Mesothelial cell of epicardium (in vitro differentiated cells): Measurements from ENCODE around the gene VIM. TPM values are rescaled to one million over a fixed set of nuclear protein-coding genes. Genes with fewer than 3 reads are reported as not detected.
A peak's percentile ranks its signal among the peaks of the same experiment; 100 is the strongest.

ENCODE experiments used
- DNase-seq, 2 experiments: peaks; one replicate each; pipeline ENCODE4 v3.0.0; 2021; ENCODE audit warnings: low spot score in 2 of 2; ENCODE audit not compliant: unreplicated experiment in 2 of 2
- H3K27ac Mint-ChIP-seq: 2 replicates; pipeline ENCODE4 v1.8.0; 2021; ENCODE audit warnings: mixed read lengths
- H3K27me3 Mint-ChIP-seq: 2 replicates; pipeline ENCODE4 v1.8.0; 2021; ENCODE audit warnings: low read depth, mixed read lengths
- H3K36me3 Mint-ChIP-seq: 2 replicates; pipeline ENCODE4 v1.8.0; 2021; ENCODE audit warnings: mixed read lengths
- H3K4me1 Mint-ChIP-seq: 2 replicates; pipeline ENCODE4 v1.8.0; 2021; ENCODE audit warnings: mixed read lengths
- H3K4me3 Mint-ChIP-seq: 2 replicates; pipeline ENCODE4 v1.8.0; 2021; ENCODE audit warnings: mild to moderate bottlenecking, moderate library complexity, mixed read lengths
- H3K9me3 Mint-ChIP-seq: 2 replicates; pipeline ENCODE4 v1.8.0; 2021; ENCODE audit warnings: mixed read lengths
- CTCF ChIP-seq: fragments of 200-600 bp; sonication (generic); IDR thresholded peaks from one replicate; pipeline ENCODE4 v1.5.0; 2021; ENCODE audit warnings: antibody characterized with exemption; ENCODE audit not compliant: unreplicated experiment
- total RNA-seq: library from RNA; stranded (reverse); gene quantifications from 3 replicates; pipeline ENCODE4 v1.2.1, GENCODE V29; 2021

Gene VIM
- total RNA-seq, 1 donor from 2014 or later, result 1,481 TPM

- Mint-ChIP-seq H3K27me3 (no peaks in the 10 kb centered on the region), H3K4me3 (no peak overlapping the region), H3K4me1 (peaks cover 42% of the 10 kb centered on the region), H3K36me3 (no peaks in the 10 kb centered on the region), H3K9me3 (no peaks in the 10 kb centered on the region), H3K27ac (no peak overlapping the region)
- no peak for DNase-seq
- no peak for TF ChIP-seq CTCF
Measured at GRCh38 chr10:17209881-17210280, 18.2 kb upstream of the VIM start.

- TF ChIP-seq CTCF, result no peak
- Mint-ChIP-seq H3K4me3 (no peak overlapping the region), H3K27ac (peak overlapping the region; percentile 82), H3K9me3 (no peaks in the 10 kb centered on the region), H3K36me3 (no peaks in the 10 kb centered on the region), H3K4me1 (peaks cover 45% of the 10 kb centered on the region), H3K27me3 (no peaks in the 10 kb centered on the region)
- DNase-seq, result no peak
Measured at GRCh38 chr10:17210361-17210760, 17.7 kb upstream of the VIM start.

GRCh38 chr10:17212802-17213221 lies 15.2 kb upstream of the VIM start:
- H3K27me3 Mint-ChIP-seq, result no peaks in the 10 kb centered on the region
- no peak for TF ChIP-seq CTCF
- peaks cover 46% of the 10 kb centered on the region for H3K4me1 Mint-ChIP-seq
- no peaks in the 10 kb centered on the region for H3K36me3 Mint-ChIP-seq
- no peak for DNase-seq
- no peak overlapping the region for H3K4me3 Mint-ChIP-seq
- no peaks in the 10 kb centered on the region for H3K9me3 Mint-ChIP-seq
- H3K27ac Mint-ChIP-seq, result no peak overlapping the region

DNA sequence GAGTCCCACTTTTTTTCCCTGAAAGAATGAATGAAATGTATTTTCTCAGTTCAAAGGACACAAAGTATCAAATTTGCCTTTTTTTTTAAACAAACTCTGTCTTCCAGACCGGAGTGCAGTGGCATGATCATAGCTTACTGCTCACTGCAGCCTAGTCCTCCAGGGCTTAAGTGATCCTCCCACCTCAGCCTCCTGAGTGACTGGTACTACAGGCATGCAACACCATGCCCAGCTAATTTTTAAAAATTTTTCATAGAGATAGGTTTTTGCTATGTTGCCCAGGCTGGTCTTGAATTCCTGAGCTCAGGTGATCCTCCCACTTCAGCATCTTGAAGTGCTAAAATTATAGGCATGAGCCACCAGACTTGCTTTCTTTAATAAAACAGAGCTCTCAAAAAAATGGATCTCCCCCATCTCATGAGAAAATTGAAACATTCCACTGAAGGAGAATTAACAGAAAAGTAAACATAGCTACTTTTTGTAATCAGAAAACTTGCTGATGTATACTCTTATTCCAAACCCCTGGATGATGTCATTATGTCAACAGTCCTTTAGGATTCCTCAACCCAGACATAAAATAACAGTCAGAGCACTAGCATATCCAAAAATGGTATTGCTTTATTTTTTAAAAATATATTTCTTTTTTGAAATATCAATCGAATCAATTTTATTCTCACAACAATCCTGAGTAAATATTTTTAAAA lies 14.2 kb upstream of the VIM start:
- no peak for TF ChIP-seq CTCF
- H3K27me3 Mint-ChIP-seq, result no peaks in the 10 kb centered on the region
- H3K9me3 Mint-ChIP-seq, result no peaks in the 10 kb centered on the region
- H3K4me1 Mint-ChIP-seq, result peaks cover 40% of the 10 kb centered on the region
- no peaks in the 10 kb centered on the region for H3K36me3 Mint-ChIP-seq
- no peak overlapping the region for H3K4me3 Mint-ChIP-seq
- no peak overlapping the region for H3K27ac Mint-ChIP-seq
- DNase-seq, result no peak

DNA sequence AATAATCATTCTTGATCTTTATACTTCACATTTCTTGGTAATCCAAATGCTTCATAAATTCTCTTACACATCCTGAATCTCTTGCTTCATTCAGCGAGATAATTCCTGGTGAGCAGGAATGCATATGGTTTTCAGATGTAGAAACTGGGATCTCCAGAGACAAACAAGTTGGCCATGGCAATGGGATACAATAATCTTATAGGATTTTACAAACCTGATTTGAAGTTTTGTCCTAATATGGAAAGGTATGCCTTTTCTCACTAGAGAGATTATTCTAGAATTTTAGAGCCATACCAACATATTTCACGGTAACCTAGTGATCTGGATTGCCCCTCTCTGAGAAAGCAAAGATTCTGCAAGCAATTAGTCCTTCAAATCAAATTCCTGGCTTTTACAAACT lies 13.5 kb upstream of the VIM start:
- no peaks in the 10 kb centered on the region for H3K9me3 Mint-ChIP-seq
- no peaks in the 10 kb centered on the region for H3K27me3 Mint-ChIP-seq
- peak overlapping the region; percentile 73 for H3K27ac Mint-ChIP-seq
- H3K4me1 Mint-ChIP-seq, result peaks cover 36% of the 10 kb centered on the region
- no peak overlapping the region for H3K4me3 Mint-ChIP-seq
- no peak for DNase-seq
- H3K36me3 Mint-ChIP-seq, result no peaks in the 10 kb centered on the region
- no peak for TF ChIP-seq CTCF
